HUES64 (cell line): Measurements from ENCODE around the gene KCTD1.

Source experiments
- H3K27ac ChIP-seq: 2 replicates; pipeline ENCODE4 v1.7.0; 2013; ENCODE audit warnings: low read depth, low read length, inconsistent platforms
- H3K27me3 ChIP-seq: 2 replicates; pipeline ENCODE4 v1.6.1; 2013; ENCODE audit warnings: mild to moderate bottlenecking, low read length; ENCODE audit not compliant: insufficient read depth
- H3K36me3 ChIP-seq: 2 replicates; pipeline ENCODE4 v1.6.1; 2013; ENCODE audit warnings: mild to moderate bottlenecking, low read length; ENCODE audit not compliant: insufficient read depth
- H3K4me1 ChIP-seq: 2 replicates; pipeline ENCODE4 v1.6.1; 2013; ENCODE audit warnings: mild to moderate bottlenecking, low read length, moderate library complexity; ENCODE audit not compliant: insufficient read depth
- H3K4me3 ChIP-seq: 2 replicates; pipeline ENCODE4 v1.5.1; 2013; ENCODE audit warnings: mild to moderate bottlenecking, low read length, moderate library complexity
- H3K9ac ChIP-seq: 2 replicates; pipeline ENCODE4 v1.6.1; 2013; ENCODE audit warnings: mild to moderate bottlenecking, low read depth, low read length
- H3K9me3 ChIP-seq: 2 replicates; pipeline ENCODE4 v1.6.1; 2013; ENCODE audit warnings: low read depth, low read length; ENCODE audit not compliant: insufficient read depth
- WGBS: fragments of 150-250, 120-280 bp; methylation state at CpG from one replicate; pipeline ENCODE4 v1.1.7; 2013; ENCODE audit warnings: missing lambda C conversion rate; 5-methylcytosine and 5-hydroxymethylcytosine counted together

Gene KCTD1

DNA sequence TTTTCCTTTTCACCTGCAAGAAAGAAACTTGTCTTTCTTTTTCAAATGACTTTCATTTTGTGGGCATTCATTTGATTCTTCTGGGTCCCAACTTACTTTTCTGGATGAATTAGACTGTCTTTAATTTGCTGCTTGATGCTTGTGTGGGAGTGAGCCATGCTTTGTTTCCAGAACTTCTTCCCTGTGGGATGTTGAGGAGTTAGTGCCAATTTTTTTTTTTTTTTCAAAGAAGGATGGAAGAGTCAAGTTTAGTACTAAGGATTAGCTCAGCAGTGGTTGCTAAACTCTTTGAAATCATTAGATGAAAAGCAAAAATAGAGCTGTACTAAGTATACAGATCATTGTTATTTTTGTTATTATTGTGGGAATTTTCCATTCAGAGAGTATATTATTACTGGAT is 17.2 kb upstream of the KCTD1 start:
- no peaks in the 10 kb centered on the region for H3K9me3 ChIP-seq
- peaks cover 8% of the 10 kb centered on the region; the same call in 1 of the 2 replicates for H3K27me3 ChIP-seq
- peaks cover 27% of the 10 kb centered on the region for H3K4me1 ChIP-seq
- H3K36me3 ChIP-seq, result no peaks in the 10 kb centered on the region
- no peak overlapping the region for H3K27ac ChIP-seq
- no peak overlapping the region for H3K9ac ChIP-seq
- no peak overlapping the region for H3K4me3 ChIP-seq

DNA sequence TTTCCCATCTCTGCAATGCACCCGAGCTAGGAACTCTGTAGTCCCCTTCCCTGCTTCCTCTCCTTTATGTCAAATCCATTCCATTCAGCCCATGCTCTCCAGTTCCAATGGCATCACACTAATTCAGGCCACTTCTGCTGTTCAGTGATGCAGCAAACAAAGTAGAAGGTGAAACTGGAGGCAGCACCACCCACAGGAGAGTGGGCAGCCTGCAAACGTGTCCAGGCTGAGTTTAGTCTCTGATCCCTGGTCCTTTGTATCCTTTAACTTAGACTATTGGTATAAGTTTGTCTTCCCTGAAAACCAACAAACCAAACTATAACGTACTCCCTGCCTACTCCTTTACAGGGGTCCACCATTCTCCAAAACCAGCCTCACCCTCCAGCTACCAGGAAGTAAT is 14.7 kb upstream of the KCTD1 start:
- H3K4me3 ChIP-seq, result no peak overlapping the region
- peaks cover 22% of the 10 kb centered on the region; the same call in 1 of the 2 replicates for H3K4me1 ChIP-seq
- H3K27me3 ChIP-seq, result peaks cover 8% of the 10 kb centered on the region; the same call in 1 of the 2 replicates
- no peaks in the 10 kb centered on the region for H3K9me3 ChIP-seq
- H3K27ac ChIP-seq, result no peak overlapping the region
- WGBS, result 80% methylated on average over 3 of the region's 3 CpGs
- no peak overlapping the region for H3K9ac ChIP-seq
- no peaks in the 10 kb centered on the region for H3K36me3 ChIP-seq

DNA sequence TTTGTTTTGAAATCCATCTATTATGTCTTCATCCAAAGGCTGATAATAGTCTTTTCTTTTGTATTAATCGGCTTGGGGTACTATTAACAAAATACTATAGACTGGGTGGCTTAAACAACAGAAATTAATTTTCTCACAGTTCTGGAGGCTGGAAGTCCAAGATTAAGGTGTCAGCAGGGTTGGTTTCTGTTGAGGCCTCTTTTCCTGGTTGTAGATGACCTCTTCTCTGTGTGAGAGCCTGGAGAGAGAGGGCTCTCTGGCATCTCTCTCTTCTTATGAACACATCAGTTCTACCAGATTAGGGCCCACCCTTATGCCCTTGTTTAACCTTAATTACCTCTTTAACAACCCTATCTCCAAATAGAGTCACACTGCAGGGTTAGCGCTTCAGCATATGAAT is 14.2 kb upstream of the KCTD1 start:
- Histone ChIP-seq H3K36me3 (no peaks in the 10 kb centered on the region), H3K9me3 (no peaks in the 10 kb centered on the region), H3K4me3 (no peak overlapping the region), H3K27me3 (peaks cover 8% of the 10 kb centered on the region; the same call in 1 of the 2 replicates), H3K9ac (no peak overlapping the region), H3K27ac (no peak overlapping the region), H3K4me1 (peaks cover 22% of the 10 kb centered on the region; the same call in 1 of the 2 replicates)
- 95% methylated on average over 1 of the region's 2 CpGs for WGBS

DNA sequence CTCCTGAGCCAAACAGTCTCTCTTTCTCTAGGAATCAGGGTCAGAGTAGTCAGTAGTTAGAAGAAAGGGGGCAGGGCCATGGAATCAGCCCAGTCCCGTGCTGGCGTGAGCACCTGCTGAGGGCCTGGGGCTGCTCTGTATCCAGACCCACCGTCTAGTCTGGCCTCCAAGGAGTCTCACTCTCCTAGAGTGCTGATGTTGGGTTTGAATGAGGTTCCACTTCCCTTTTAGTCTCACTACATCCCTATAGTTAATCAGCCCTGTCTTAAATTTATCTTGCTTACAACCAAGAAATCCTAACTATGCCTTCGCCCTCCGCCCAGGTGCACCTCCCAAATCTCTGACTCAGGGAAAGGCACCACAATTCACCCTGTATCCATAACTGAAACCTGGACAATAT is 13.4 kb upstream of the KCTD1 start:
- 80% methylated on average over 5 of the region's 5 CpGs for WGBS
- H3K4me1 ChIP-seq, result peaks cover 21% of the 10 kb centered on the region; the same call in 1 of the 2 replicates
- no peaks in the 10 kb centered on the region for H3K36me3 ChIP-seq

DNA sequence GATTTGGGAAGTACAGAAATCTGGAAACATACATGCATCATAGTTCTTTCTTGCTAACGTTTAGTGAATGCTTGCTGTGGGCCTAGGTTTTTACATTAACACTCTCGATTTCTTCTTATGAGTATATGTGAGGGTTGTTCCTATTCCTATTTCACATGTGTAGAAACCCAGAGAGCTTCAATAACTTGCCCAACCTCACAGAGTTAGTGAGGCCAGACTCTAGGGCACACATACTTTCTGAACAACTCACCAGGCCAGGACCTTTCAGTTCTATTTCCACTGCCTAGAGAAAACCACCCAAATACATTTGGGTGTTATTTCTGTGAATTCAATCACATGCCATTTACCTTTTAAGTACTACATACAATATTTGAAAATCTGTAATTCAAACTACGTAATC is 8.2 kb upstream of the KCTD1 start:
- Histone ChIP-seq H3K9ac (no peak overlapping the region), H3K4me3 (no peak overlapping the region)

More for the DNA sequence above, 13.4 kb upstream of the KCTD1 start:
- no peaks in the 10 kb centered on the region for H3K9me3 ChIP-seq
- no peak overlapping the region for H3K9ac ChIP-seq
- peaks cover 8% of the 10 kb centered on the region; the same call in 1 of the 2 replicates for H3K27me3 ChIP-seq
- H3K4me3 ChIP-seq, result no peak overlapping the region
- no peak overlapping the region for H3K27ac ChIP-seq

DNA sequence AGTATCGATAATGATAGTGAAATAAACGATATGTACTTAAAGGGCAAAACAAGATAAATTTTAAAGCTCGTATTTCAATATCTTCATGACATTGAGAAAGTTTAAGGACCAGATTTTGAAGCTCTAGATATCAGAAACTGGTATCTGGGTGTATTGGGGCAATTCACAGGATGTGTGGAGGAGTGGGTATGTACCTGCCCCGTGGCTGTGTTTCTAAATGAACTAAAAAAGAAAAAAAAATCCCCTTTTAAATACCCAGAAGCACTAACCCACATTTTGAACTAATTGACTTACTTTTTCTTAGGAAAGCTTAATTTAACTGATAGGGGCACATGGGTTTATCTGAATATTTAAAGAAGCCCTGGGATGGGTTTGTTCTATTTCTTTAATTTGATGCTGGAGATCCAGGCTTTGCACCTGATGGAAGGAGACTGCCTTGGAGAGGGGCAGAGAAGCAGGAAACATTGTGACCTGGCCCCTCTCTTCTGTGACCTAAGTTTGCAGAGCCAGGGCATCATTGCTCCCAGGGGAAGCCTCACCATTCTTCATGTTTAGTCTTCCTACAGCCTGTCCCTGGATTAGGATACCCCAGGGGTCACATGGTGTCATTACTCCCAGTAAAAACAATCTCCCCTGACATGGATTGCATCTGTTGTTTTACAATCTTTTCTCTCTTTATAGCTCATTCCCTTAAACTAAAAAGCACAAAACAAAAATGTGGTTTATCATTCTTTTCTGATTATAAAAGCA is 7.6 kb upstream of the KCTD1 start:
- H3K27me3 ChIP-seq, result peaks cover 41% of the 10 kb centered on the region
- no peaks in the 10 kb centered on the region for H3K9me3 ChIP-seq
- no peaks in the 10 kb centered on the region for H3K36me3 ChIP-seq
- H3K4me3 ChIP-seq, result no peak overlapping the region
- peaks cover 19% of the 10 kb centered on the region for H3K4me1 ChIP-seq
- H3K9ac ChIP-seq, result no peak overlapping the region
- H3K27ac ChIP-seq, result no peak overlapping the region
- 94% methylated on average over 3 of the region's 4 CpGs for WGBS

More for the DNA sequence above, 8.2 kb upstream of the KCTD1 start:
- WGBS, result 100% methylated on average over 2 of the region's 3 CpGs
- H3K4me1 ChIP-seq, result peaks cover 13% of the 10 kb centered on the region
- peaks cover 36% of the 10 kb centered on the region for H3K27me3 ChIP-seq
- H3K27ac ChIP-seq, result no peak overlapping the region
- no peaks in the 10 kb centered on the region for H3K36me3 ChIP-seq
- H3K9me3 ChIP-seq, result no peaks in the 10 kb centered on the region

DNA sequence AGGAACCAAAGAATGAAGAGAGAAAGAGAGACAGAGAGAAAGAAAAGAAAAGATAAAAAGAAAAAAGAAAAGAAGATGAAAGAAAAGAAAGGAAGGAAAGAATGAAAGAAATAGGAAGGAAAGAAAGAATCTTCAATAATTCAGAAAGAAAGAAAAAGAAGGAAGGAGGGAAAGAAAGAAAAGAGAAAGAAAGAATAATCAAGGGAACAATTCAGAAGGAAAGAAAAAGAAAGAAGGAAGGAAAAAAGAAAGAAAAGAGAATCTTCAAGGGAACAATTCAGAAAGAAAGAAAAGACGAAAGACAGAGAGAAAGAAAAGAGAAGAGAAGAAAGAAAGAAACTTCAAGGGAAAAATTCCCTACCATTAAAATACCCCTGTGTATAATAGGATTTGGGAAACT is 5.6 kb upstream of the KCTD1 start:
- no peak overlapping the region for H3K27ac ChIP-seq
- peaks cover 11% of the 10 kb centered on the region for H3K4me1 ChIP-seq
- H3K9me3 ChIP-seq, result no peaks in the 10 kb centered on the region
- no peak overlapping the region for H3K4me3 ChIP-seq
- no peak overlapping the region for H3K9ac ChIP-seq
- 100% methylated on average over 1 of the region's 1 CpG for WGBS
- peaks cover 61% of the 10 kb centered on the region for H3K27me3 ChIP-seq
- no peaks in the 10 kb centered on the region for H3K36me3 ChIP-seq

DNA sequence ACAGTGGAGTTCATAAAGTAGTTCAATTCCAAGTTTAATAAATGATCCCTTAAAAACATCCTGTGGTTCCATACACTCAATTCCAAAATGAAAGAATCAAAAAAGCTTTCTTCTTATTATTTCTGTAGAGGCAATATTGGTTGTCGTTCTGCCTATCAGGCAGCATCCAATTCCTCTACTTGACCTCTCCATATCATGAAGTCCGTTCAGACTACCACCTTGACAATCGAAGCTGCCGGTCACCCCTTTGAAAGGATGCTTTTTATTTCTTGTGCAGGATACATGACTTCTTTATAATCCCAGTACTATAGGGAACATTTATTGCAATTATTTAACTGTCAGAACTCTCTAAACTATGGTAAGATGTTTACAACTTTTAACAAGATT is 3.3 kb upstream of the KCTD1 start:
- WGBS, result 33% methylated on average over 3 of the region's 4 CpGs
- H3K27me3 ChIP-seq, result peaks cover 78% of the 10 kb centered on the region
- H3K9ac ChIP-seq, result no peak overlapping the region
- H3K36me3 ChIP-seq, result no peaks in the 10 kb centered on the region
- no peak overlapping the region for H3K27ac ChIP-seq
- no peak overlapping the region for H3K4me3 ChIP-seq
- peaks cover 17% of the 10 kb centered on the region for H3K4me1 ChIP-seq
- H3K9me3 ChIP-seq, result no peaks in the 10 kb centered on the region

DNA sequence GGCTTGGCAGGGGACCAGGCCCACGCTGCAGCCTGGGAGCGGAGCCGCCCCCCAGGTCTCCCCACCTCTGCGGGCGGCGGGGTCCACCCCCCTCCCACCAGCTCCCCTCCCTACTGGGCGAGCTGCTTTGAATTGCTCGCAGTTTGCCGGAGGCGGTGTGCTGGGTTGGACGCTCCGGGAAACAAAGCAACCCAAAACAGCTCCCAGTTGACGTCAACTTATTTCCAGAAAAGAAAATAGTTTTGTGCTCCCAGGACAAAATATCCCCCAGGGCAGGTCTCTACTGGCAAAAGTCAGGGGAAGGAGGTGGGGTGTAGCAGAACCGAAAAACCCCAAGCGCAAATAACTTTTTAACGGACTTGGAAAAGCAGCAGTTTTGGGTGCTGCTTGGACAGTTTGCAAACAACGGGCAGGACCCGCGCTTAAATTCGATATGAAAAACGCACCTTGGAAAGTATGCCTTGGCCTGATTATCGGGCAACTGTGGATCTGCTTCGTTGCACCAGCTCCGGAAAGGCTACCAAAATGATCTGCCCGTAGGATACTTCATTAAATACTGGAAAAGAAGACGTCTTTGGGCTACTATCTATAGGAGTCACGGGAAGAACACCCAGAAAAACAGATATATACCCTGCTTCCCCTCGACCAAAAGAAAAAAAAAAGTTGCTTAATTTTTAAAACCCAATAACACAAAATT is 2.8 kb upstream of the KCTD1 start:
- peaks cover 22% of the 10 kb centered on the region for H3K4me1 ChIP-seq
- peak overlapping the region; percentile 76 for H3K4me3 ChIP-seq
- peaks cover 83% of the 10 kb centered on the region for H3K27me3 ChIP-seq
- no peaks in the 10 kb centered on the region for H3K36me3 ChIP-seq
- 0 out of 2 replicates have a peak overlapping the region, but pooled peaks have one; percentile 10 for H3K9ac ChIP-seq
- no peak overlapping the region for H3K27ac ChIP-seq
- H3K9me3 ChIP-seq, result no peaks in the 10 kb centered on the region
- 2% methylated on average over 27 of the region's 28 CpGs for WGBS

DNA sequence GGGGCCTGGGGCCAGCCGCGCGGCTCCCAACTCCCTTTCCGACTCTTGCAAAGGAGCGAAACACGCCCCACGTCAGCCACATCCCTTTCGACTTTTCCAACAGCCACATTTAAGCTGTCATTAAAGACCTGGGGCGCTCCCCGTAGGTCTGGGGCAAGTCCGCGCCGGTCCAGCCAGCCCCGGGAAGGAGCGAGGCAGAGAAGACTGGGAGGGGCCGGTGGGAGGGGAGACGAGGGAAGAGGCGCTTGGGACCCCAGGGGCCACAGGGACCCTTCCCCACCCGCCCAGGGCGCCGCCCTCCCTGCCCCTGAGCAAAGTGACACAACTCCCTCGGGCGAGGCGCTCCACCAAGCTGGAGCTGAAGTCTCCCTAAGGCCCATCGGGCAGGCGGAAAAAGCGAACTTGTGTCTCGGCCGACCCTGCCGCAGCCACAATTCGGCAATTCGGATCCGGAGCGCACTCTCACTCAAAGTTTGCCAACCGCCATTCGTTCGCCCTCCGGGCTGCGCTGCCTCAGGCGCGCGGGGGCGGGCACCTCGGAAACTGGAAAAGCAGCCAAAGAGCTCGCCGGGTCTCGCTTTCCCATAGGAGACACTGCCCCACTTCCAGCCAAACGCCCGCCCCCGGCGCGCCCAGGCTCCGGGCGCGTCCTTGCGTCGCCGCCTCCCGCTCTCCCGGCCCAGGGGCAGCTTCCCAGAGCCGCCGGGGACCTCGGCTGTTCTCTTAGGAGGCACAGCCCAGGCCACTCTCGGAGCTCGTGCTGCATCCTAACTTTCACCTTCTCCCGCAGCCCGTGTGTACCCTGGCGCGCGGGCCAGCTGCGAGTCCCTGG is 1.1 kb upstream of the KCTD1 start:
- Histone ChIP-seq H3K27ac (no peak overlapping the region), H3K9me3 (no peaks in the 10 kb centered on the region), H3K27me3 (peaks cover 90% of the 10 kb centered on the region), H3K9ac (peak overlapping the region; percentile 34; the same call in 1 of the 2 replicates), H3K4me3 (peak overlapping the region; percentile 76), H3K4me1 (peaks cover 33% of the 10 kb centered on the region), H3K36me3 (no peaks in the 10 kb centered on the region; the same call in 1 of the 2 replicates)
- under 1% methylated on average over 71 of the region's 71 CpGs for WGBS
